Panc1 (cell line): Measurements from ENCODE around the gene AVEN. TPM values are rescaled to one million over a fixed set of nuclear protein-coding genes. Genes with fewer than 3 reads are reported as not detected.
"Not testable (repeated sequence)": the region's sequence is repeated elsewhere in the genome, so short reads cannot be mapped to it uniquely, and the experiment has no call there.

Experiments
- ATAC-seq: fragments of 200-7000 bp; cut with Tn5 transposase; 2 replicates; pipeline ENCODE4 v1.9.1; 2020; ENCODE audit warnings: mild to moderate bottlenecking, moderate library complexity
- BruUV-seq: library from RNA; stranded (reverse); fragments of 400-500 nt; replicated peaks from 2 replicates; lab custom pipeline; 2021; lab: Mats Ljungman, UMichigan
- CTCF ChIA-PET: fragments of 300-600 bp; sonication (Branson Sonifier 250); formaldehyde crosslinking; loops from one replicate; lab custom pipeline; 2022; ENCODE audit warnings: antibody characterized with exemption; lab: Charles Lee
- POLR2A ChIA-PET: fragments of 300-600 bp; sonication (Branson Sonifier 250); formaldehyde crosslinking; loops from one replicate; lab custom pipeline; 2022; ENCODE audit warnings: antibody characterized with exemption; lab: Charles Lee
- DNase-seq: peaks from one replicate; pipeline ENCODE4 v3.0.0-alpha.2; 2010; ENCODE audit warnings: low read depth, low spot score
- H3K27ac ChIP-seq: 2 replicates; pipeline ENCODE4 v1.5.1; 2011; ENCODE audit warnings: mild to moderate bottlenecking, low read length, inconsistent platforms
- H3K27me3 ChIP-seq: fragments of 200-500 bp; sonication (Bioruptor generic); 2 replicates; pipeline ENCODE4 v1.6.0; 2014; ENCODE audit warnings: low read length, inconsistent platforms; ENCODE audit not compliant: control insufficient read depth, insufficient read depth
- H3K36me3 ChIP-seq: fragments of 200-500 bp; sonication (Bioruptor generic); 2 replicates; pipeline ENCODE4 v1.5.1; 2014; ENCODE audit warnings: inconsistent platforms, mild to moderate bottlenecking, low read length, moderate library complexity; ENCODE audit not compliant: control insufficient read depth, insufficient read depth
- H3K4me1 ChIP-seq: 2 replicates; pipeline ENCODE4 v1.5.1; 2011; ENCODE audit warnings: inconsistent platforms, mild to moderate bottlenecking, low read length, moderate library complexity; ENCODE audit not compliant: control insufficient read depth, insufficient read depth
- H3K4me3 ChIP-seq, 2 experiments: 2 replicates each; pipeline ENCODE4 v1.5.1; 2011 to 2012; ENCODE audit warnings: low read depth in 2 of 2, low read length in 2 of 2, mild to moderate bottlenecking in 2 of 2, inconsistent platforms in 1 of 2, moderate library complexity in 1 of 2
- H3K9me3 ChIP-seq: fragments of 200-500 bp; sonication (Bioruptor generic); 2 replicates; pipeline ENCODE4 v1.5.1; 2014; ENCODE audit warnings: low read depth, mild to moderate bottlenecking, inconsistent platforms, low read length, moderate library complexity; ENCODE audit not compliant: control insufficient read depth, insufficient read depth
- POLR2AphosphoS5 ChIP-seq: IDR thresholded peaks from 2 replicates; pipeline ENCODE4 v1.6.1; 2012; ENCODE audit warnings: mild to moderate bottlenecking, low read depth, low read length, moderate library complexity
- SIN3A ChIP-seq: IDR thresholded peaks from 2 replicates; pipeline ENCODE4 v1.6.1; 2012; ENCODE audit warnings: low read depth, mild to moderate bottlenecking, low read length, moderate library complexity, borderline replicate concordance; ENCODE audit not compliant: insufficient read depth
- TCF7L2 ChIP-seq: IDR thresholded peaks from 2 replicates; pipeline ENCODE4 v1.6.1; 2011; ENCODE audit warnings: mild to moderate bottlenecking, low read depth, low read length, inconsistent platforms
- in situ Hi-C: cut with HindIII; loops from 2 replicates; pipeline ENCODE4 v1.10.0; 2016; ENCODE audit warnings: low sequenced_read_pairs, low pct_unique_long_range_greater_than_20kb
- intact Hi-C: fragments of 100-400 bp; cut with micrococcal nuclease; formaldehyde crosslinking; loops from one replicate; pipeline ENCODE4 v1.10.0; 2022; ENCODE audit not compliant: unreplicated experiment
- total RNA-seq: library from RNA; stranded (reverse); gene quantifications from one replicate; pipeline ENCODE4 v1.2.1, GENCODE V29; 2021; ENCODE audit not compliant: unreplicated experiment
- TF ChIP-seq, protein P1 (sequence below): fragments of 450-650 bp; IDR thresholded peaks from 2 replicates; pipeline ENCODE4 v1.5.1; 2017; ENCODE audit warnings: mild to moderate bottlenecking
- TF ChIP-seq, protein P2 (sequence below), 2 experiments: IDR thresholded peaks; 2 replicates each; pipeline ENCODE4 v1.6.1; 2011 to 2012; ENCODE audit warnings: low read depth in 2 of 2, control low read depth in 1 of 2, low read length in 1 of 2, mild to moderate bottlenecking in 1 of 2, moderate library complexity in 1 of 2; ENCODE audit not compliant: insufficient read depth in 1 of 2

The AVEN gene
- total RNA-seq, 1 experiment from 2014 or later, result 18.4 TPM

DNA sequence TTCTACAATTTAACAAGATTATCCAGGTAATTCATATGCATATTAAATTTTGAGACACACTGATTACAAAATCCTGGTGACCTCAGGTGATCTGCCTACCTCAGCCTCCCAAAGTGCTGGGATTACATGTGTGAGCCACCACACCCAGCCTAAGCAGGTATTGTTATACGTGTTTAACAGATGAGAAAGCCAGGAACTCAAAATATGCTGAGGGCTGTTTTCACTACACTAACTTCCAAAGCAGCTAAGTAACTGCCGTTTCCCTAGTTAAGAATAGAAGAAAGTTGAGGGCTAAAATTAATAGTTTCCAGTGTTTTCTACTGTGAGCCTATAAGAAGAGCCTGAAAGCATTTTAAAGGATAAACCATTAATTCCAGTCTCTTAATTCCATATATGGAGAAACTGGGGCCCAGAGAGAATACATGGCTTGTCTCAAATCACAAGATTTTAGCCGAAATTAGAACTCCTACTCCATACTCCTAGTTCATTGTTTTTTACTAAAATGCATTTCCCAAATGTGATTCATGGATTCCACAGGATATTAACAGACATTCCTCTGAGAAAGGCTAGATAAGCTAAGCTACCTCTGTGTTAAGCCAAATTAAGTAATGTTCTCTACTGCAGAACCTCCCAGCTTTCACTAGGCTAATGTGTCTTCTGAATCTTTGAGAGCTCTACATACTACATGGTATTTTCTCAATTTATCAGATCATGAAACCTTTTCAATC is 17.0 kb upstream of the AVEN start:
- Histone ChIP-seq H3K27me3 (no peaks in the 10 kb centered on the region), H3K27ac (no peak overlapping the region), H3K36me3 (no peaks in the 10 kb centered on the region), H3K4me1 (no peaks in the 10 kb centered on the region), H3K4me3 (no peak overlapping the region), H3K9me3 (no peaks in the 10 kb centered on the region)
- intact Hi-C loops (no loop called here), in situ Hi-C loops (no loop called here)
- ChIA-PET POLR2A (no interaction called here), CTCF (no interaction called here)
- DNase-seq, result no peak
- ATAC-seq, result no peak
- TF ChIP-seq, protein P1, sequence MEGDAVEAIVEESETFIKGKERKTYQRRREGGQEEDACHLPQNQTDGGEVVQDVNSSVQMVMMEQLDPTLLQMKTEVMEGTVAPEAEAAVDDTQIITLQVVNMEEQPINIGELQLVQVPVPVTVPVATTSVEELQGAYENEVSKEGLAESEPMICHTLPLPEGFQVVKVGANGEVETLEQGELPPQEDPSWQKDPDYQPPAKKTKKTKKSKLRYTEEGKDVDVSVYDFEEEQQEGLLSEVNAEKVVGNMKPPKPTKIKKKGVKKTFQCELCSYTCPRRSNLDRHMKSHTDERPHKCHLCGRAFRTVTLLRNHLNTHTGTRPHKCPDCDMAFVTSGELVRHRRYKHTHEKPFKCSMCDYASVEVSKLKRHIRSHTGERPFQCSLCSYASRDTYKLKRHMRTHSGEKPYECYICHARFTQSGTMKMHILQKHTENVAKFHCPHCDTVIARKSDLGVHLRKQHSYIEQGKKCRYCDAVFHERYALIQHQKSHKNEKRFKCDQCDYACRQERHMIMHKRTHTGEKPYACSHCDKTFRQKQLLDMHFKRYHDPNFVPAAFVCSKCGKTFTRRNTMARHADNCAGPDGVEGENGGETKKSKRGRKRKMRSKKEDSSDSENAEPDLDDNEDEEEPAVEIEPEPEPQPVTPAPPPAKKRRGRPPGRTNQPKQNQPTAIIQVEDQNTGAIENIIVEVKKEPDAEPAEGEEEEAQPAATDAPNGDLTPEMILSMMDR, result no peak
- TF ChIP-seq SIN3A (no peak), TCF7L2 (no peak), POLR2AphosphoS5 (no peak)
- TF ChIP-seq, protein P2, sequence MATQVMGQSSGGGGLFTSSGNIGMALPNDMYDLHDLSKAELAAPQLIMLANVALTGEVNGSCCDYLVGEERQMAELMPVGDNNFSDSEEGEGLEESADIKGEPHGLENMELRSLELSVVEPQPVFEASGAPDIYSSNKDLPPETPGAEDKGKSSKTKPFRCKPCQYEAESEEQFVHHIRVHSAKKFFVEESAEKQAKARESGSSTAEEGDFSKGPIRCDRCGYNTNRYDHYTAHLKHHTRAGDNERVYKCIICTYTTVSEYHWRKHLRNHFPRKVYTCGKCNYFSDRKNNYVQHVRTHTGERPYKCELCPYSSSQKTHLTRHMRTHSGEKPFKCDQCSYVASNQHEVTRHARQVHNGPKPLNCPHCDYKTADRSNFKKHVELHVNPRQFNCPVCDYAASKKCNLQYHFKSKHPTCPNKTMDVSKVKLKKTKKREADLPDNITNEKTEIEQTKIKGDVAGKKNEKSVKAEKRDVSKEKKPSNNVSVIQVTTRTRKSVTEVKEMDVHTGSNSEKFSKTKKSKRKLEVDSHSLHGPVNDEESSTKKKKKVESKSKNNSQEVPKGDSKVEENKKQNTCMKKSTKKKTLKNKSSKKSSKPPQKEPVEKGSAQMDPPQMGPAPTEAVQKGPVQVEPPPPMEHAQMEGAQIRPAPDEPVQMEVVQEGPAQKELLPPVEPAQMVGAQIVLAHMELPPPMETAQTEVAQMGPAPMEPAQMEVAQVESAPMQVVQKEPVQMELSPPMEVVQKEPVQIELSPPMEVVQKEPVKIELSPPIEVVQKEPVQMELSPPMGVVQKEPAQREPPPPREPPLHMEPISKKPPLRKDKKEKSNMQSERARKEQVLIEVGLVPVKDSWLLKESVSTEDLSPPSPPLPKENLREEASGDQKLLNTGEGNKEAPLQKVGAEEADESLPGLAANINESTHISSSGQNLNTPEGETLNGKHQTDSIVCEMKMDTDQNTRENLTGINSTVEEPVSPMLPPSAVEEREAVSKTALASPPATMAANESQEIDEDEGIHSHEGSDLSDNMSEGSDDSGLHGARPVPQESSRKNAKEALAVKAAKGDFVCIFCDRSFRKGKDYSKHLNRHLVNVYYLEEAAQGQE (IDR thresholded peaks at IDR 0.05; ENCODE audit: insufficient read depth in 1 of 2, low read depth in 2 of 2, low read length in 1 of 2), result no peak
- no TSS peak for BruUV-seq

DNA sequence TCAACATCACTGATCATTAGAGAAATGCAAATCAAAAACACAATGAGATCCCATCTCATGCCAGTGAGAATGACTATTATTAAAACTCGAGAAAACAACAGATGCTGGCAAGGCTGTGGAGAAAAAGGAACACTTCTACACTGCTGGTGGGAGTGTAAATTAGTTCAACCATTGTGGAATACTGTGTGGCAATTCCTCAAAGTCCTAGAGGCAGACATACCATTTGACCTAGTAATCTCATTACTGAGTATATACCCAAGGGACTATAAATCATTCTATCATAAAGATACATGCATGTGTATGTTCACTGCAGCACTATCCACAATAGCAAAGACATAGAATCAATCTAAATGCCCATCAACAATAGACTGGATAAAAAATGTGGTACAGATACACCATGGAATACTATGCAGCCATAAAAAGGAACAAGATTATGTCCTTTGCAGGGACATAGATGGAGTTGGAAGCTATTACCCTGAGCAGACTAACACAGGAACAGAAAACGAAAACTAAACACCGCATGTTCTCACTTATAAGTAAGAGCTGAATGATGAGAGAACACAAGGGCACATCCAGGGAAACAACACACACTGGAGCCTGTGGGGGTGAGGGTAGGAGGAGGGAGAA is 15.2 kb upstream of the AVEN start:
- ChIA-PET CTCF (no interaction called here), POLR2A (no interaction called here)
- H3K27ac ChIP-seq, result no peak overlapping the region
- TF ChIP-seq, protein P2 (IDR thresholded peaks at IDR 0.05; ENCODE audit: insufficient read depth in 1 of 2, low read depth in 2 of 2, low read length in 1 of 2), result no peak
- TF ChIP-seq SIN3A, result no peak
- TF ChIP-seq TCF7L2, result no peak
- TF ChIP-seq POLR2AphosphoS5, result no peak
- TF ChIP-seq, protein P1, result no peak
- H3K27me3 ChIP-seq, result no peaks in the 10 kb centered on the region
- intact Hi-C loops (no loop called here), in situ Hi-C loops (no loop called here)
- H3K36me3 ChIP-seq, result no peaks in the 10 kb centered on the region
- ATAC-seq (no peak), DNase-seq (no peak)
- H3K4me3 ChIP-seq, result no peak overlapping the region
- H3K4me1 ChIP-seq, result no peaks in the 10 kb centered on the region
- no peaks in the 10 kb centered on the region for H3K9me3 ChIP-seq
- no TSS peak for BruUV-seq

DNA sequence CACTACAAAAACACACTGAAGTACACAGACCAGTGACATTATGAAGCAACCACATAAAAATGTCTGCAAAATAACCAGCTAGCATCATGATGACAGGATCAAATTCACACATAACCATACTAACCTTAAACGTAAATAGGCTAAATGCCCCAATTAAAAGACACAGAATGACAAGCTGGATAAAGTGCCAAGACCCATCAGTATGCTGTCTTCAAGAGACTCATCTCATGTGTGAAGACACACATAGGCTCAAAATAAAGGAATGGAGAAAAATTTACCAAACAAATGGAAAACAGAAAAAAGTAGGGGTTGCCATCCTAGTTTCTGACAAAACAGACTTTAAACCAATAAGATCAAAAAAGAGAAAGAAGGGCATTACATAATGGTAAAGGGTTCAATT is 11.4 kb upstream of the AVEN start:
- H3K9me3 ChIP-seq, BruUV-seq, H3K27me3 ChIP-seq, H3K4me1 ChIP-seq, in situ Hi-C loops, CTCF ChIA-PET, DNase-seq, H3K27ac ChIP-seq, POLR2A ChIA-PET, H3K4me3 ChIP-seq, ATAC-seq, H3K36me3 ChIP-seq, intact Hi-C loops: not testable (repeated sequence)
